Measurements from ENCODE around the gene IL6R.
"Not testable (repeated sequence)": the region's sequence is repeated elsewhere in the genome, so short reads cannot be mapped to it uniquely, and the experiment has no call there.

Gene IL6R

GRCh38 chr1:154474802-154475201 lies 69.7 kb downstream of the IL6R start:
- no peak overlapping the region for H3K4me3 Mint-ChIP-seq

GRCh38 chr1:154476791-154477190 lies 71.6 kb downstream of the IL6R start:
- Mint-ChIP-seq H3K4me3 (no peak overlapping the region), H3K4me1 (peaks cover 23% of the 10 kb centered on the region), H3K27ac (no peak overlapping the region), H3K9me3 (no peaks in the 10 kb centered on the region), H3K27me3 (no peaks in the 10 kb centered on the region)
- ATAC-seq (no peak), DNase-seq (no peak)

More at GRCh38 chr1:154474802-154475201, 69.7 kb downstream of the IL6R start:
- peaks cover 19% of the 10 kb centered on the region for H3K4me1 Mint-ChIP-seq
- ATAC-seq (no peak), DNase-seq (no peak)
- no peak overlapping the region for H3K27ac Mint-ChIP-seq
- H3K27me3 Mint-ChIP-seq, result no peaks in the 10 kb centered on the region
- no peaks in the 10 kb centered on the region for H3K9me3 Mint-ChIP-seq

- no peak for ATAC-seq
- DNase-seq, result no peak
- Mint-ChIP-seq H3K27ac (peak overlapping the region in 1 of 2 donors; percentile 12), H3K4me1 (peaks cover 23% of the 10 kb centered on the region), H3K9me3 (no peaks in the 10 kb centered on the region), H3K27me3 (no peaks in the 10 kb centered on the region), H3K4me3 (no peak overlapping the region)
Observed at GRCh38 chr1:154478013-154478412, 72.9 kb downstream of the IL6R start.

- H3K27ac Mint-ChIP-seq, result no peak overlapping the region
- ATAC-seq (peak; percentile 35), DNase-seq (no peak)
- no peaks in the 10 kb centered on the region for H3K9me3 Mint-ChIP-seq
- H3K4me1 Mint-ChIP-seq, result peaks cover 23% of the 10 kb centered on the region
- no peaks in the 10 kb centered on the region for H3K27me3 Mint-ChIP-seq
- H3K4me3 Mint-ChIP-seq, result no peak overlapping the region
Observed at GRCh38 chr1:154478639-154479038, 73.5 kb downstream of the IL6R start.

- peak; percentile 89 for ATAC-seq
- H3K9me3 Mint-ChIP-seq, result no peaks in the 10 kb centered on the region
- peak; percentile 68 to 71 for DNase-seq
- peaks cover 23% of the 10 kb centered on the region for H3K4me1 Mint-ChIP-seq
- H3K27ac Mint-ChIP-seq, result no peak overlapping the region
- no peaks in the 10 kb centered on the region for H3K27me3 Mint-ChIP-seq
- H3K4me3 Mint-ChIP-seq, result no peak overlapping the region
Observed at GRCh38 chr1:154479764-154480421, 74.8 kb downstream of the IL6R start.

GRCh38 chr1:154481053-154481452 lies 75.9 kb downstream of the IL6R start:
- no peak for ATAC-seq
- DNase-seq, result no peak
- Mint-ChIP-seq H3K27ac (no peak overlapping the region), H3K27me3 (no peaks in the 10 kb centered on the region), H3K4me3 (no peak overlapping the region), H3K9me3 (no peaks in the 10 kb centered on the region), H3K4me1 (peaks cover 23% of the 10 kb centered on the region)

GRCh38 chr1:154483941-154484803 lies 79.0 kb downstream of the IL6R start:
- Mint-ChIP-seq H3K27me3 (peaks cover 5% of the 10 kb centered on the region), H3K9me3 (no peaks in the 10 kb centered on the region), H3K4me3 (no peak overlapping the region), H3K27ac (peak overlapping the region in 1 of 2 donors; percentile 59), H3K4me1 (peaks cover 6% of the 10 kb centered on the region)
- DNase-seq (no peak), ATAC-seq (no peak)

GRCh38 chr1:154485106-154485505 lies 80.0 kb downstream of the IL6R start:
- DNase-seq (no peak), ATAC-seq (no peak)
- Mint-ChIP-seq H3K27ac (no peak overlapping the region), H3K27me3 (peaks cover 8% of the 10 kb centered on the region), H3K4me1 (peaks cover under 1% of the 10 kb centered on the region), H3K9me3 (no peaks in the 10 kb centered on the region), H3K4me3 (no peak overlapping the region)

- Mint-ChIP-seq H3K27ac (no peak overlapping the region), H3K27me3 (peaks cover 9% of the 10 kb centered on the region), H3K4me3 (no peak overlapping the region), H3K4me1 (no peaks in the 10 kb centered on the region), H3K9me3 (no peaks in the 10 kb centered on the region)
- ATAC-seq (no peak), DNase-seq (no peak)
Observed at GRCh38 chr1:154485910-154486496, 80.9 kb downstream of the IL6R start.

GRCh38 chr1:154486756-154487155 lies 81.6 kb downstream of the IL6R start:
- not testable (repeated sequence) for ATAC-seq, H3K4me1 Mint-ChIP-seq, DNase-seq, H3K9me3 Mint-ChIP-seq, H3K27ac Mint-ChIP-seq, H3K4me3 Mint-ChIP-seq
- H3K27me3 Mint-ChIP-seq, result peaks cover 16% of the 10 kb centered on the region

- DNase-seq (no peak), ATAC-seq (no peak)
- Mint-ChIP-seq H3K4me1 (peaks cover 23% of the 10 kb centered on the region), H3K27me3 (peaks cover 20% of the 10 kb centered on the region), H3K9me3 (no peaks in the 10 kb centered on the region), H3K27ac (peak overlapping the region in 1 of 2 donors; percentile 40), H3K4me3 (no peak overlapping the region)
Observed at GRCh38 chr1:154488922-154489321, 83.8 kb downstream of the IL6R start.

GRCh38 chr1:154489695-154490274 lies 84.6 kb downstream of the IL6R start:
- Mint-ChIP-seq H3K4me3 (no peak overlapping the region), H3K27ac (no peak overlapping the region), H3K27me3 (peaks cover 20% of the 10 kb centered on the region), H3K4me1 (peaks cover 23% of the 10 kb centered on the region), H3K9me3 (no peaks in the 10 kb centered on the region)
- DNase-seq, result no peak
- no peak for ATAC-seq

- H3K4me1 Mint-ChIP-seq, result peaks cover 23% of the 10 kb centered on the region
- ATAC-seq, result no peak
Observed at GRCh38 chr1:154490317-154490716, 85.2 kb downstream of the IL6R start.

GRCh38 chr1:154492115-154492514 lies 87.0 kb downstream of the IL6R start:
- H3K4me3 Mint-ChIP-seq, result no peak overlapping the region
- no peaks in the 10 kb centered on the region for H3K9me3 Mint-ChIP-seq
- DNase-seq, result no peak
- H3K27ac Mint-ChIP-seq, result no peak overlapping the region
- peaks cover 20% of the 10 kb centered on the region for H3K27me3 Mint-ChIP-seq
- peaks cover 32% of the 10 kb centered on the region for H3K4me1 Mint-ChIP-seq
- peak; percentile 39 for ATAC-seq

More at GRCh38 chr1:154490317-154490716, 85.2 kb downstream of the IL6R start:
- Mint-ChIP-seq H3K27ac (no peak overlapping the region), H3K9me3 (no peaks in the 10 kb centered on the region), H3K27me3 (peaks cover 20% of the 10 kb centered on the region), H3K4me3 (no peak overlapping the region)
- DNase-seq, result no peak

GRCh38 chr1:154493276-154493675 lies 88.1 kb downstream of the IL6R start:
- no peak for ATAC-seq
- H3K9me3 Mint-ChIP-seq, result no peaks in the 10 kb centered on the region
- H3K27ac Mint-ChIP-seq, result no peak overlapping the region
- peak overlapping the region; percentile 40 to 54 for H3K4me3 Mint-ChIP-seq
- no peak for DNase-seq
- H3K27me3 Mint-ChIP-seq, result peaks cover 20% of the 10 kb centered on the region
- peaks cover 34% of the 10 kb centered on the region for H3K4me1 Mint-ChIP-seq
